ENCODE measurements around the gene ACTL7B. TPM values are rescaled to one million over a fixed set of nuclear protein-coding genes. Genes with fewer than 3 reads are reported as not detected.

The ACTL7B gene
- total RNA-seq, 1 donor = not detected

- no peak overlapping the region for H3K4me3 ChIP-seq (ENCODE audit: low read depth, low read length)
- no peak for DNase-seq (ENCODE audit: low read depth)
- TF ChIP-seq CTCF (IDR thresholded peaks at IDR 0.05; ENCODE audit: insufficient read depth, low read length) = no peak
Observed at GRCh38 chr9:108869092-108869725, 13.4 kb upstream of the ACTL7B start.

GRCh38 chr9:108867829-108868228 lies 12.0 kb upstream of the ACTL7B start:
- no peak overlapping the region for H3K4me3 ChIP-seq (ENCODE audit: low read depth, low read length)
- no peak for TF ChIP-seq CTCF (IDR thresholded peaks at IDR 0.05; ENCODE audit: insufficient read depth, low read length)

GRCh38 chr9:108867116-108867515 lies 11.3 kb upstream of the ACTL7B start:
- no peak for DNase-seq (ENCODE audit: low read depth)
- H3K4me3 ChIP-seq (ENCODE audit: low read depth, low read length) = no peak overlapping the region
- no peak for TF ChIP-seq CTCF (IDR thresholded peaks at IDR 0.05; ENCODE audit: insufficient read depth, low read length)

More at GRCh38 chr9:108867829-108868228, 12.0 kb upstream of the ACTL7B start:
- DNase-seq (ENCODE audit: low read depth) = no peak

GRCh38 chr9:108866001-108866420 lies 10.2 kb upstream of the ACTL7B start:
- no peak for TF ChIP-seq CTCF (IDR thresholded peaks at IDR 0.05; ENCODE audit: insufficient read depth, low read length)
- no peak for DNase-seq (ENCODE audit: low read depth)
- no peak overlapping the region for H3K4me3 ChIP-seq (ENCODE audit: low read depth, low read length)

GRCh38 chr9:108865037-108865436 lies 9.3 kb upstream of the ACTL7B start:
- DNase-seq (ENCODE audit: low read depth) = no peak
- TF ChIP-seq CTCF (IDR thresholded peaks at IDR 0.05; ENCODE audit: insufficient read depth, low read length) = no peak

GRCh38 chr9:108864446-108864845 lies 8.7 kb upstream of the ACTL7B start:
- H3K4me3 ChIP-seq (ENCODE audit: low read depth, low read length) = no peak overlapping the region
- TF ChIP-seq CTCF (IDR thresholded peaks at IDR 0.05; ENCODE audit: insufficient read depth, low read length) = no peak
- DNase-seq (ENCODE audit: low read depth) = no peak

More at GRCh38 chr9:108865037-108865436, 9.3 kb upstream of the ACTL7B start:
- no peak overlapping the region for H3K4me3 ChIP-seq (ENCODE audit: low read depth, low read length)

- no peak for TF ChIP-seq CTCF (IDR thresholded peaks at IDR 0.05; ENCODE audit: insufficient read depth, low read length)
- no peak overlapping the region for H3K4me3 ChIP-seq (ENCODE audit: low read depth, low read length)
- DNase-seq (ENCODE audit: low read depth) = no peak
Observed at GRCh38 chr9:108863891-108864290, 8.1 kb upstream of the ACTL7B start.
